Tibial artery (tissue), 4 donors: ENCODE data around the gene DZANK1.

Experiments
- DNase-seq, 2 donors: peaks; one replicate each; pipeline ENCODE4 v3.0.0-alpha.2; 2019
- H3K27ac ChIP-seq, 2 donors: fragments of 200-600 bp; sonication (generic) in 1 of 2; 1 replicate in 1 of 2; 2 replicates in 1 of 2; pipeline ENCODE4 v1.5.1; 2018 to 2019; ENCODE audit warnings: mild to moderate bottlenecking in 1 of 2
- H3K27me3 ChIP-seq, 2 donors: fragments of 200-600 bp; sonication (generic) in 1 of 2; one replicate each; pipeline versions ENCODE4 v1.5.1 to v1.6.0; 2016 to 2019
- H3K36me3 ChIP-seq, 3 donors: fragments of 200-600 bp; sonication (generic) in 2 of 3; one replicate each; pipeline ENCODE4 v1.5.1; 2016 to 2019; ENCODE audit warnings: mild to moderate bottlenecking in 2 of 3
- H3K4me1 ChIP-seq, 4 donors: fragments of 200-600 bp; sonication (generic) in 2 of 4; 1 replicate in 3 of 4; 2 replicates in 1 of 4; pipeline ENCODE4 v1.5.1; 2016 to 2019
- H3K4me3 ChIP-seq, 2 donors: fragments of 200-600 bp; sonication (generic) in 1 of 2; 1 replicate in 1 of 2; 2 replicates in 1 of 2; pipeline ENCODE4 v1.5.1; 2018 to 2019; ENCODE audit warnings: mild to moderate bottlenecking in 2 of 2
- H3K9me3 ChIP-seq, 3 donors: fragments of 200-600 bp; sonication (generic) in 1 of 3; one replicate each; pipeline ENCODE4 v1.5.1; 2016 to 2019
- CTCF ChIP-seq, 2 experiments: fragments of 200-600 bp in 1 of 2; fragments of 450-650 bp in 1 of 2; IDR thresholded peaks; one replicate each; pipeline ENCODE4 v1.5.1; 2017 to 2019; ENCODE audit warnings: antibody characterized with exemption in 2 of 2, mild to moderate bottlenecking in 1 of 2, moderate library complexity in 1 of 2
- intact Hi-C: fragments of 100-400 bp; cut with DNase I; formaldehyde crosslinking; loops from one replicate; pipeline ENCODE4 v1.15.0; 2023; ENCODE audit warnings: low total_unique reads

DZANK1 gene

GRCh38 chr20:18496740-18497592, 30.1 kb upstream of the DZANK1 start, which contains the start of gene RBBP9:
Gene RBBP9, minus strand, starts transcription at chr20:18497225. Its CDS starts 58 bp downstream, at chr20:18497167.
- H3K4me3 ChIP-seq: peak within 1 kb of the TSS; percentile 69 to 81
- peak; percentile 81 to 88 for DNase-seq
- no peak for TF ChIP-seq CTCF (IDR thresholded peaks at IDR 0.05)
- intact Hi-C loops: no loop called here
- H3K36me3 ChIP-seq: peaks cover 5 to 13% (median 7%) of the 10 kb centered on the region in 3 donors
- H3K27me3 ChIP-seq: no peaks in the 10 kb centered on the region
- peak within 1 kb of the TSS; percentile 76 to 82 for H3K27ac ChIP-seq
- H3K9me3 ChIP-seq: no peaks in the 10 kb centered on the region
- H3K4me1 ChIP-seq: peaks cover 0 to 15% (median 7%) of the 10 kb centered on the region in 4 donors

DNA sequence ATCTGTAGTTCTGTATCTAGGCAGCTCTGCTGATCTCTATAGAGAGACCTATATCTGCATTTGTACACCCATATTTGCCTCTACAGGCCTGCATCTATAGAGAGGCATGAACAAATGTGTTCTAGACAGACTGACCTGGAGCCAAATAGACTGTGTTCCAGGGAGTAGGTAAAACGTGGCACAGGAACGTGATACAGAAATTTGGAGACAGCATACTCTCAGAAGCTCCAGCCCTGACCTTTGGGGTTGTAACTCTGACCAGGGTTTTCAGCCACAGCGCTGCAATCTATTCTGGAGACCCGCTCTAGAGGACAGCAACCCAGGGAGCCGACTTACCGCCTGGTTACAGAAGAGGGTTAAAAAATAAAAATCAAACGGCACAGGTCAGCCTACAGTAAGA, 29.2 kb upstream of the DZANK1 start:
- peak overlapping the region; percentile 69 to 81 for H3K4me3 ChIP-seq
- no peak for TF ChIP-seq CTCF (IDR thresholded peaks at IDR 0.05)
- peaks cover 5 to 21% (median 9%) of the 10 kb centered on the region in 3 donors for H3K36me3 ChIP-seq
- intact Hi-C loops: no loop called here
- H3K27ac ChIP-seq: peak overlapping the region in 1 of 2 donors; percentile 82
- no peaks in the 10 kb centered on the region for H3K9me3 ChIP-seq
- H3K27me3 ChIP-seq: no peaks in the 10 kb centered on the region
- H3K4me1 ChIP-seq: peaks cover 0 to 15% (median 7%) of the 10 kb centered on the region in 4 donors
- DNase-seq: no peak

- no peak for DNase-seq
- Histone ChIP-seq H3K36me3 (peaks cover 33 to 84% (median 50%) of the 10 kb centered on the region in 3 donors), H3K4me1 (no peaks in the 10 kb centered on the region), H3K27me3 (no peaks in the 10 kb centered on the region), H3K27ac (no peak overlapping the region), H3K9me3 (no peaks in the 10 kb centered on the region), H3K4me3 (no peak overlapping the region)
- intact Hi-C loops: no loop called here
- no peak for TF ChIP-seq CTCF (IDR thresholded peaks at IDR 0.05)
Observed at GRCh38 chr20:18488301-18488700, 21.5 kb upstream of the DZANK1 start.

GRCh38 chr20:18481596-18481995, 14.8 kb upstream of the DZANK1 start:
- no peak overlapping the region for H3K4me3 ChIP-seq
- H3K27me3 ChIP-seq: no peaks in the 10 kb centered on the region
- intact Hi-C loops: no loop called here
- peaks cover 54 to 88% (median 54%) of the 10 kb centered on the region in 3 donors for H3K36me3 ChIP-seq
- TF ChIP-seq CTCF (IDR thresholded peaks at IDR 0.05): no peak
- no peak overlapping the region for H3K27ac ChIP-seq
- no peaks in the 10 kb centered on the region for H3K4me1 ChIP-seq
- H3K9me3 ChIP-seq: no peaks in the 10 kb centered on the region
- no peak for DNase-seq

- Histone ChIP-seq H3K4me3 (no peak overlapping the region), H3K4me1 (no peaks in the 10 kb centered on the region), H3K36me3 (peaks cover 62 to 94% (median 70%) of the 10 kb centered on the region in 3 donors), H3K27ac (no peak overlapping the region), H3K9me3 (no peaks in the 10 kb centered on the region), H3K27me3 (no peaks in the 10 kb centered on the region)
- DNase-seq: no peak
- intact Hi-C loops: no loop called here
- no peak for TF ChIP-seq CTCF (IDR thresholded peaks at IDR 0.05)
Observed at GRCh38 chr20:18477821-18478220, 11.0 kb upstream of the DZANK1 start.
